IMR-90 (cell line): ENCODE measurements around the gene BET1. TPM values are rescaled to one million over a fixed set of nuclear protein-coding genes. Genes with fewer than 3 reads are reported as not detected.

ENCODE experiments used
- ATAC-seq: fragments of 200-7000 bp; cut with Tn5 transposase; 2 replicates; pipeline ENCODE4 v1.9.1; 2020; ENCODE audit warnings: low read depth, mild to moderate bottlenecking, moderate library complexity
- BruUV-seq: library from RNA; stranded (reverse); fragments of 400-500 nt; replicated peaks from 2 replicates; lab custom pipeline; 2021; lab: Mats Ljungman, UMichigan
- CTCF ChIA-PET: fragments of 300-600 bp; formaldehyde crosslinking; extraction: SDS; loops from one replicate; lab custom pipeline; 2021; ENCODE audit warnings: antibody characterized with exemption; lab: Yijun Ruan, JAX
- POLR2A ChIA-PET: fragments of 300-600 bp; sonication (Branson Sonifier 250); formaldehyde crosslinking; loops from one replicate; lab custom pipeline; 2022; ENCODE audit warnings: antibody characterized with exemption; ENCODE audit not compliant: unreplicated experiment; lab: Charles Lee
- DNase-seq: peaks from one replicate; pipeline ENCODE4 v3.0.0; 2013
- H2AFZ ChIP-seq: replicated peaks from 2 replicates; pipeline ENCODE3; 2013; ENCODE audit warnings: low read length, mild to moderate bottlenecking; ENCODE audit not compliant: poor library complexity
- H2AK5ac ChIP-seq: 2 replicates; pipeline ENCODE4 v1.6.1; 2013; ENCODE audit warnings: low read depth, low read length, inconsistent platforms
- H2AK9ac ChIP-seq: replicated peaks from 2 replicates; pipeline ENCODE3; 2013; ENCODE audit warnings: mild to moderate bottlenecking, low read depth, low read length, moderate library complexity; ENCODE audit not compliant: poor library complexity
- H2BK120ac ChIP-seq: 2 replicates; pipeline ENCODE4 v1.6.1; 2013; ENCODE audit warnings: low read depth, low read length, inconsistent platforms
- H2BK15ac ChIP-seq: 3 replicates; pipeline ENCODE4 v1.6.1; 2013; ENCODE audit warnings: low read depth, low read length, inconsistent platforms
- H2BK20ac ChIP-seq: 2 replicates; pipeline ENCODE4 v1.6.1; 2013; ENCODE audit warnings: low read depth, mild to moderate bottlenecking, inconsistent platforms, low read length, moderate library complexity
- H2BK5ac ChIP-seq: 2 replicates; pipeline ENCODE4 v1.6.1; 2013; ENCODE audit warnings: mild to moderate bottlenecking, low read depth, low read length, inconsistent platforms; ENCODE audit not compliant: poor library complexity, severe bottlenecking
- H3K14ac ChIP-seq: replicated peaks from 2 replicates; pipeline ENCODE4 v1.6.1; 2013; ENCODE audit warnings: low read depth, low read length, inconsistent platforms
- H3K18ac ChIP-seq: 2 replicates; pipeline ENCODE4 v1.6.1; 2013; ENCODE audit warnings: low read depth, low read length, control low read depth
- H3K23ac ChIP-seq: 2 replicates; pipeline ENCODE4 v1.6.1; 2013; ENCODE audit warnings: low read depth, low read length, inconsistent platforms
- H3K27ac ChIP-seq: 2 replicates; pipeline ENCODE4 v1.5.1; 2013; ENCODE audit warnings: mild to moderate bottlenecking, control low read depth, low read length; ENCODE audit not compliant: insufficient read depth
- H3K27me3 ChIP-seq: 2 replicates; pipeline ENCODE4 v1.6.1; 2013; ENCODE audit warnings: low read length; ENCODE audit not compliant: control insufficient read depth, insufficient read depth
- H3K36me3 ChIP-seq: 2 replicates; pipeline ENCODE4 v1.6.1; 2013; ENCODE audit warnings: low read length, mixed read lengths; ENCODE audit not compliant: control insufficient read depth, insufficient read depth
- H3K4ac ChIP-seq: 2 replicates; pipeline ENCODE4 v1.6.1; 2013; ENCODE audit warnings: low read depth, low read length, inconsistent platforms
- H3K4me1 ChIP-seq: 2 replicates; pipeline ENCODE4 v1.6.1; 2013; ENCODE audit warnings: low read length, mixed read lengths; ENCODE audit not compliant: control insufficient read depth, insufficient read depth
- H3K4me2 ChIP-seq: 2 replicates; pipeline ENCODE4 v1.6.1; 2013; ENCODE audit warnings: low read depth, mild to moderate bottlenecking, control low read depth, low read length, moderate library complexity
- H3K4me3 ChIP-seq: 2 replicates; pipeline ENCODE4 v1.5.1; 2013; ENCODE audit warnings: low read depth, mild to moderate bottlenecking, control low read depth, low read length, moderate library complexity; ENCODE audit not compliant: insufficient read depth
- H3K56ac ChIP-seq: 2 replicates; pipeline ENCODE4 v1.6.1; 2013; ENCODE audit warnings: low read length, inconsistent platforms; ENCODE audit not compliant: insufficient read depth; ENCODE audit errors: extremely low read depth
- H3K79me1 ChIP-seq, 2 experiments: 2 replicates each; pipeline ENCODE4 v1.6.1; 2013; ENCODE audit warnings: low read length in 2 of 2, inconsistent platforms in 1 of 2, low read depth in 1 of 2
- H3K9ac ChIP-seq: 2 replicates; pipeline ENCODE4 v1.6.1; 2013; ENCODE audit warnings: low read depth, low read length, control low read depth
- H3K9me1 ChIP-seq: 2 replicates; pipeline ENCODE4 v1.6.1; 2013; ENCODE audit warnings: low read length, inconsistent platforms; ENCODE audit not compliant: insufficient read depth
- H3K9me3 ChIP-seq: 2 replicates; pipeline ENCODE4 v1.6.1; 2013; ENCODE audit warnings: low read length; ENCODE audit not compliant: control insufficient read depth, insufficient read depth
- H4K20me1 ChIP-seq: 2 replicates; pipeline ENCODE4 v1.6.1; 2013; ENCODE audit warnings: low read length, inconsistent platforms; ENCODE audit not compliant: insufficient read depth
- H4K5ac ChIP-seq: 2 replicates; pipeline ENCODE4 v1.6.1; 2013; ENCODE audit warnings: mild to moderate bottlenecking, low read depth, low read length, control low read depth
- H4K8ac ChIP-seq, 2 experiments: 2 replicates each; pipeline ENCODE4 v1.6.1; 2013; ENCODE audit warnings: low read depth in 2 of 2, low read length in 2 of 2, control low read depth in 1 of 2, inconsistent platforms in 1 of 2
- H4K91ac ChIP-seq: 2 replicates; pipeline ENCODE4 v1.6.1; 2013; ENCODE audit warnings: low read depth, low read length, inconsistent platforms; ENCODE audit not compliant: insufficient read depth
- BHLHE40 ChIP-seq: fragments of 150-350 bp; IDR thresholded peaks from 2 replicates; pipeline ENCODE4 v1.6.1; 2016; ENCODE audit warnings: mild to moderate bottlenecking, low read depth, low read length
- CEBPB ChIP-seq: IDR thresholded peaks from 2 replicates; pipeline ENCODE4 v1.6.1; 2012; ENCODE audit warnings: low read depth, low read length, improper control_type of control experiment
- FOS ChIP-seq: fragments of 150-350 bp; IDR thresholded peaks from 2 replicates; pipeline ENCODE4 v1.6.1; 2016; ENCODE audit warnings: low read depth, low read length
- MAFK ChIP-seq: IDR thresholded peaks from 2 replicates; pipeline ENCODE4 v1.6.1; 2012; ENCODE audit warnings: low read depth, low read length, improper control_type of control experiment
- MAZ ChIP-seq: IDR thresholded peaks from 2 replicates; pipeline ENCODE4 v1.6.1; 2012; ENCODE audit warnings: low read depth, mild to moderate bottlenecking, low read length, improper control_type of control experiment, moderate library complexity, borderline replicate concordance
- NFE2L2 ChIP-seq: fragments of 150-350 bp; IDR thresholded peaks from 2 replicates; pipeline ENCODE4 v1.6.1; 2016; ENCODE audit warnings: low read depth, mild to moderate bottlenecking, low read length
- POLR2A ChIP-seq: IDR thresholded peaks from 2 replicates; pipeline ENCODE4 v1.6.1; 2012; ENCODE audit warnings: mild to moderate bottlenecking, low read depth, low read length
- RAD21 ChIP-seq: IDR thresholded peaks from 2 replicates; pipeline ENCODE4 v1.6.1; 2012; ENCODE audit warnings: low read length, improper control_type of control experiment
- SMC3 ChIP-seq: fragments of 150-350 bp; IDR thresholded peaks from 2 replicates; pipeline ENCODE4 v1.6.1; 2016; ENCODE audit warnings: low read depth, mild to moderate bottlenecking, antibody characterized with exemption, low read length, moderate library complexity
- WGBS, 2 experiments: methylation state at CpG; one replicate each; pipeline versions ENCODE4 v1.1.5 to v1.1.7; 2013; ENCODE audit warnings: missing lambda C conversion rate in 2 of 2; ENCODE audit not compliant: insufficient read length in 1 of 2; ENCODE audit errors: extremely low coverage in 2 of 2; 5-methylcytosine and 5-hydroxymethylcytosine counted together
- dilution Hi-C: fragments of 300-500 bp; cut with HindIII; formaldehyde crosslinking; loops from one replicate; pipeline ENCODE4 v1.14.3; 2018; ENCODE audit warnings: low sequenced_read_pairs; ENCODE audit not compliant: unreplicated experiment
- in situ Hi-C: fragments of 300-500 bp; cut with MboI; formaldehyde crosslinking; loops from 3 replicates; pipeline ENCODE4 v1.14.3; 2019; ENCODE audit warnings: low sequenced_read_pairs, inconsistent platforms, mixed read lengths
- intact Hi-C: fragments of 100-400 bp; cut with micrococcal nuclease; formaldehyde crosslinking; loops from 2 replicates; pipeline ENCODE4 v1.10.0; 2022
- polyA plus RNA-seq, 3 experiments: library from polyadenylated mRNA; depleted of rRNA; stranded (reverse); fragments of >200 nt; gene quantifications; 2 replicates each; pipeline ENCODE4 v1.2.3, GENCODE V29; 2012; ENCODE audit warnings: low replicate concordance in 1 of 3
- total RNA-seq: library from RNA; depleted of rRNA; stranded (reverse); fragments of >200 nt; gene quantifications from 2 replicates; pipeline ENCODE4 v1.2.3, GENCODE V29; 2012
- TF ChIP-seq, protein P1 (sequence below): fragments of 150-350 bp; IDR thresholded peaks from 2 replicates; pipeline ENCODE4 v1.6.1; 2017; ENCODE audit warnings: mild to moderate bottlenecking, antibody characterized with exemption, low read length, low read depth

Gene BET1
- total and polyA plus RNA-seq, 2 of the 4 experiments (the other 2 are of a cell fraction): 9.9 to 33.2 TPM

- no peaks in the 10 kb centered on the region for H3K79me1 ChIP-seq
- H2BK15ac ChIP-seq: peak overlapping the region; percentile 23; the same call in 2 of the 3 replicates
- H3K4me2 ChIP-seq: no peak overlapping the region; the same call in 1 of the 2 replicates
- H3K56ac ChIP-seq: peak overlapping the region; percentile 75
- H3K4me1 ChIP-seq: peaks cover 15% of the 10 kb centered on the region
- CTCF ChIA-PET: interaction anchor here (0.6 kb wide), 1 partner anchor 1420 kb away, joined by 3 read pairs; no protein-coding TSS in a partner anchor
- no peak overlapping the region; the same call in 1 of the 2 replicates for H3K9ac ChIP-seq
- peaks cover 2% of the 10 kb centered on the region for H3K9me1 ChIP-seq
- TF ChIP-seq CEBPB (no peak), MAZ (no peak), SMC3 (no peak), FOS (no peak), POLR2A (no peak), MAFK (no peak), NFE2L2 (no peak), BHLHE40 (no peak), RAD21 (no peak)
- TF ChIP-seq, protein P1, sequence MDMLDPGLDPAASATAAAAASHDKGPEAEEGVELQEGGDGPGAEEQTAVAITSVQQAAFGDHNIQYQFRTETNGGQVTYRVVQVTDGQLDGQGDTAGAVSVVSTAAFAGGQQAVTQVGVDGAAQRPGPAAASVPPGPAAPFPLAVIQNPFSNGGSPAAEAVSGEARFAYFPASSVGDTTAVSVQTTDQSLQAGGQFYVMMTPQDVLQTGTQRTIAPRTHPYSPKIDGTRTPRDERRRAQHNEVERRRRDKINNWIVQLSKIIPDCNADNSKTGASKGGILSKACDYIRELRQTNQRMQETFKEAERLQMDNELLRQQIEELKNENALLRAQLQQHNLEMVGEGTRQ: no peak
- H3K4ac ChIP-seq: peak overlapping the region; percentile 98
- H3K18ac ChIP-seq: peak overlapping the region; percentile 100; the same call in 1 of the 2 replicates
- peak overlapping the region; percentile 82 for H3K14ac ChIP-seq
- no peak overlapping the region for H3K4me3 ChIP-seq
- no peaks in the 10 kb centered on the region for H4K20me1 ChIP-seq
- no peaks in the 10 kb centered on the region for H3K9me3 ChIP-seq
- H2BK5ac ChIP-seq: peak overlapping the region; percentile 99
- H2AK5ac ChIP-seq: peak overlapping the region; percentile 100; the same call in 1 of the 2 replicates
- peak overlapping the region; percentile 50; the same call in 1 of the 2 replicates for H3K23ac ChIP-seq
- intact Hi-C loops: no loop called here
- POLR2A ChIA-PET: no interaction called here
- H3K27me3 ChIP-seq: no peaks in the 10 kb centered on the region
- peak overlapping the region; percentile 99 for H4K91ac ChIP-seq
- dilution Hi-C loops: no loop called here
- peak overlapping the region; percentile 97; the same call in 1 of the 2 replicates for H2BK20ac ChIP-seq
- H3K36me3 ChIP-seq: no peaks in the 10 kb centered on the region
- peak overlapping the region; percentile 86 to 94; a peak in 3 of 4 replicates for H4K8ac ChIP-seq
- BruUV-seq: no TSS peak
- H4K5ac ChIP-seq: peak overlapping the region; percentile 43; the same call in 1 of the 2 replicates
- peak overlapping the region; percentile 99; the same call in 1 of the 2 replicates for H3K27ac ChIP-seq
- H2AK9ac ChIP-seq: no peak overlapping the region
- no peak overlapping the region for H2AFZ ChIP-seq
- peak overlapping the region; percentile 93 for H2BK120ac ChIP-seq
- ATAC-seq (no peak), DNase-seq (no peak)
- WGBS, 2 experiments: no CpG with 5 or more reads among the region's 2 CpGs
- in situ Hi-C loops: no loop called here
Measured at GRCh38 chr7:93948873-93949272, 55.3 kb downstream of the BET1 start.
